Measurements from ENCODE around the gene POLE2. TPM values are rescaled to one million over a fixed set of nuclear protein-coding genes. Genes with fewer than 3 reads are reported as not detected.

The POLE2 gene
- total RNA-seq, 2 donors from 2014 or later: 19.5 to 30.5 TPM

Other genes with a start within 250 kb of the POLE2 start
- 1,000 to 10,000 TPM in 1 of 2 donors, 100 to 1,000 TPM in 1; 518 to 1,286 TPM for gene RPS29, start 101.8 kb downstream of the POLE2 start, total RNA-seq
- gene LRR1, start 89.3 kb downstream of the POLE2 start, total RNA-seq: 10 to 100 TPM; 28.7 to 48.4 TPM
- gene RPL36AL, start 67.6 kb downstream of the POLE2 start, total RNA-seq: 100 to 1,000 TPM; 186 to 188 TPM
- 10 to 100 TPM; 76.3 to 93.6 TPM for gene MGAT2, start 67.4 kb downstream of the POLE2 start, total RNA-seq
- gene DNAAF2, start 53.0 kb downstream of the POLE2 start, total RNA-seq: 10 to 100 TPM in 1 of 2 donors, 1 to 10 TPM in 1; 6.2 to 11.9 TPM
- 1 to 10 TPM; 1.7 to 2.4 TPM for gene KLHDC1, start 4.9 kb upstream of the POLE2 start, total RNA-seq
- 10 to 100 TPM; 17.2 to 17.8 TPM for gene KLHDC2, start 79.9 kb upstream of the POLE2 start, total RNA-seq
- gene NEMF, start 164.6 kb upstream of the POLE2 start, total RNA-seq: 100 to 1,000 TPM in 1 of 2 donors, 10 to 100 TPM in 1; 95.2 to 120 TPM
- gene ARF6, start 204.9 kb upstream of the POLE2 start, total RNA-seq: 100 to 1,000 TPM; 147 to 175 TPM

Measured in natural killer cell treated with Interleukin-12 subunit alpha and Interleukin-12 subunit beta and Interleukin-15 and Interleukin-18, amount 100 ng/mL, for 72 hours (primary cell).